HG02884 (cell line): ENCODE results near the gene CYB5D1.
A peak's percentile ranks its signal among the peaks of the same experiment; 100 is the strongest.

Experiments used
- ATAC-seq: cut with Tn5 transposase; IDR thresholded peaks from one replicate; pipeline ENCODE4 v1.9.1; 2021; ENCODE audit warnings: mild to moderate bottlenecking, moderate library complexity; ENCODE audit not compliant: unreplicated experiment

CYB5D1 gene

DNA sequence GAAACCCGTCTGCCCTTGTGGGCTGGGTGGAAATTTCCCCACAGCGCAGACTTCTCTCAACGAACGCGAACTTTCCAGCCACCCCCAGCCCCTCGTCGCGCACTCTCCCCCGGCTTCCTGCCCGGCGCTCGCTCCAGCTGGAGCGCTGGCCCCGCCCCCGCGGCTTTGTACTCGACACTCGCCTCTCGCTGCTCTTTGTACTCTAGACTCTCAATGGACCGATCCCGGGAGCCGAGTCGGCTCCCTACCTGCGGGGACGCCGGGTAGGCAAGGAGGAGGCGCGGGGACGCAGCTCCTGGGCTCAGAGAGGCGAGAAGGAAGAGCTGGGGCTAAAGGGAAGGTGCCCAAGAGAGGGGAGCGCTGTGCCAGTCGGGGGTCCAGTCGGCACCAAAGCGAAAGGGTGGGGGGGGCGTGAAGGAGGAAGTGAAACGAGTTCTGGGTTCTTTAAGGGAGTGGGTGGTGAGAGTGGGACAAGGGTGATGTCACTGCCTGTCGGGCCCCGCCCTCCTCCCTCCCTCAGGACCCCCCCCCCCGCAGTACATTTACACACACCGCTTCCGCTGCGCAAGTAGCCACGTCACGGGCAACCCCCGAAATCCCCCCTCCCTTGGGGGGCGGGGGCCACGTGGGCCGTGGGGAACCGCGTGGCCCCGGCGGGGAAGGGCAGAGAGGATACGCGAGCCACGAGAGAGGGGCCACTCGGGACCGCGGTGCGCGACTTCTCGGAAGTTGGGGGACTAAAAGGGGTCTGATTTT is 14.1 kb upstream of the CYB5D1 start:
- no peak for ATAC-seq

DNA sequence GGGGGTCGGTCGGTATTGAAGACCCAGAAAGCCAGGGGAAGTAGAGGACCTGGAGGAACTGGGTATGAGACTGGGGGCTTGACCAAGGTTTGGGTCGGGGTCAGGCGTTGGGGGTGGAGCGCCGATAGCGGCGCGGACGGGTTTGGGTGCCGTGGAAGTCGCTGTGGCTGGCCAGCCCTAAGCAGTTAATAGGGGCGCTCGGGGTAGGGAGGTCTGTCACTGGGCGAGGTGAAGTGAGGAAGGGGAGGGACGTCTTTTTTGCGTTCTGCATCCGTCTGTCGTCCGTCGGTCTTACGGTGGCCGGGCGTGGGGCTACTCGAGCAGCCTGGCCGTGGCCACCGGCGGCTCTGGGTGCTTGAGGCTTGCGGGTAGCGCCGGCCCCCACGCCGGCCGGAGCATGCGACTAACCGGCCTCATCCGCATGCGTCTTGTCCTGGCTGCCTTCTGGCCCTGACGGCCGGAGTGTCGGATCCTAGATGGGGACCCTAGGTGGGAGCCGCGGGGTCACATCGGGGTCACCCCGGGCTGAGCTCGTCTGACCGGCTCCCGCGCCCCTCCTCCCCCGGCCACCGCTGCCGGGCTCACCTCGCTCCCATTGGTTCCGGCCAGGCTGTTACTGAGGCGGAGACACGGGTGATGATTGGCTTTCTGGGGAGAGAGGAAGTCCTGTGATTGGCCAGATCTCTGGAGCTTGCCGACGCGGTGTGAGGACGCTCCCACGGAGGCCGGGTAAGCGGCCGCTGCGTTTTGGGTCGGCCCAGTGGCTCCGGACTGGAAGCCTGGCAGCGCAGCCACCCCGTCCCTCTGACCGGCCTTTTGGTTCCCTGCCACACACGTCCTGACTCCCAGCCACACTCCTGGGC is 13.3 kb upstream of the CYB5D1 start:
- ATAC-seq = peak; percentile 57

DNA sequence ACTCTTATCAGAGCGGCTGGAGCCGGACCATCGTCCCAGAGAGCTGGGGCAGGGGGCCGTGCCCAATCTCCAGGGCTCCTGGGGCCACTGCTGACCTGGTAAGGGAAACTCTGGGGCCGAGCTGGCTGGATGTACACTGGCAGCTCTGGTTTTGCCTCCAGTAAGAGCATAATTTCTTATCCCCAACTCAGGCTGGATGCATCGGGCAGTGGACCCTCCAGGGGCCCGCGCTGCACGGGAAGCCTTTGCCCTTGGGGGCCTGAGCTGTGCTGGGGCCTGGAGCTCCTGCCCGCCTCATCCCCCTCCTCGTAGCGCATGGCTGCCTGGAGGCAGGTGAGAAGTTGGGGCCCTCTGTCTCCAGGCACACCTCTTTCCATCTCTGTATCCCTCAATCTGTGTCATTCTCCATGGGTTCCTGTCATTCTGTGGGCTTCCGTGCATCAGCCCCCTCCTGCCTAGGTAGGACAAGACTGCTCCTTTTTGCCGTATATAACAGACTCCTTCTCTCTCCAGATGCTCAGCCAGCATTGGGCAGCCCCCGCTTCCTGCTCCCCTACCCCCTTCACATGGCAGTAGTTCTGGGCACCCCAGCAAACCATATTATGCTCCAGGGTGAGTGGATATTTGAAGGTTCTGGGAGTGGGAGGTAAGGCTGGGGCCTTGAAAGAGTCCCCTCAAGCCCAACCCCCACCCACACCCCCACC is 12.3 kb upstream of the CYB5D1 start:
- ATAC-seq = no peak

DNA sequence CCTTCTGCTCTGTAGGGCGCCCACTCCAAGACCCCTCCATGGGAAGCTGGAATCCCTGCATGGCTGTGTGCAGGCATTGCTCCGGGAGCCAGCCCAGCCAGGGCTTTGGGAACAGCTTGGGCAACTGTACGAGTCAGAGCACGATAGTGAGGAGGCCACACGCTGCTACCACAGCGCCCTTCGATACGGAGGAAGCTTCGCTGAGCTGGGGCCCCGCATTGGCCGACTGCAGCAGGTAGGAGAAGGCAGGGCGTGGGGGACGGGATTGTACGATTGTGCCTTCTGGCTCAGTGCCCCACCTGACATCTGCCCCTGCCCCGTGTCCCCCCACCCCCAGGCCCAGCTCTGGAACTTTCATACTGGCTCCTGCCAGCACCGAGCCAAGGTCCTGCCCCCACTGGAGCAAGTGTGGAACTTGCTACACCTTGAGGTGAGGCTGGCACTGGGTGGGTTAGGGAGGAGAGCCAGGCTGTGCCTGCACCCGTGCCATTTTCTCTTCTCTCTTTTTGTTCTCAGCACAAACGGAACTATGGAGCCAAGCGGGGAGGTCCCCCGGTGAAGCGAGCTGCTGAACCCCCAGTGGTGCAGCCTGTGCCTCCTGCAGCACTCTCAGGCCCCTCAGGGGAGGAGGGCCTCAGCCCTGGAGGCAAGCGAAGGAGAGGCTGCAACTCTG is 11.6 kb upstream of the CYB5D1 start:
- no peak for ATAC-seq

DNA sequence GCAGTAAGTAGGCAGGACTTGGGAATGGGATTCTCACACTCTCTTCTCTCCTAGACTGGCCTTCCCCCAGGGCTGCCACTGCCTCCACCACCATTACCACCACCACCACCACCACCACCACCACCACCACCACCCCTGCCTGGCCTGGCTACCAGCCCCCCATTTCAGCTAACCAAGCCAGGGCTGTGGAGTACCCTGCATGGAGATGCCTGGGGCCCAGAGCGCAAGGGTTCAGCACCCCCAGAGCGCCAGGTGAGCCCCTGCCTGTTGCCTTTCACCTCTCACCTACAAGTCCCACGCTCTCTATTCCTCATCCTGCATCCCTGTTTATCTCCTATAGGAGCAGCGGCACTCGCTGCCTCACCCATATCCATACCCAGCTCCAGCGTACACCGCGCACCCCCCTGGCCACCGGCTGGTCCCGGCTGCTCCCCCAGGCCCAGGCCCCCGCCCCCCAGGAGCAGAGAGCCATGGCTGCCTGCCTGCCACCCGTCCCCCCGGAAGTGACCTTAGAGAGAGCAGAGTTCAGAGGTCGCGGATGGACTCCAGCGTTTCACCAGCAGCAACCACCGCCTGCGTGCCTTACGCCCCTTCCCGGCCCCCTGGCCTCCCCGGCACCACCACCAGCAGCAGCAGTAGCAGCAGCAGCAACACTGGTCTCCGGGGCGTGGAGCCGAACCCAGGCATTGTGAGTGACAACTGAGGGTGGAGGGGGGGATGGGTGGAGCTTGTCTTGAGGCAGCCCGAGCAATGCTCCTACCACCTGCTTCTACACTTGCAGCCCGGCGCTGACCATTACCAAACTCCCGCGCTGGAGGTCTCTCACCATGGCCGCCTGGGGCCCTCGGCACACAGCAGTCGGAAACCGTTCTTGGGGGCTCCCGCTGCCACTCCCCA is 10.8 kb upstream of the CYB5D1 start:
- ATAC-seq = no peak

DNA sequence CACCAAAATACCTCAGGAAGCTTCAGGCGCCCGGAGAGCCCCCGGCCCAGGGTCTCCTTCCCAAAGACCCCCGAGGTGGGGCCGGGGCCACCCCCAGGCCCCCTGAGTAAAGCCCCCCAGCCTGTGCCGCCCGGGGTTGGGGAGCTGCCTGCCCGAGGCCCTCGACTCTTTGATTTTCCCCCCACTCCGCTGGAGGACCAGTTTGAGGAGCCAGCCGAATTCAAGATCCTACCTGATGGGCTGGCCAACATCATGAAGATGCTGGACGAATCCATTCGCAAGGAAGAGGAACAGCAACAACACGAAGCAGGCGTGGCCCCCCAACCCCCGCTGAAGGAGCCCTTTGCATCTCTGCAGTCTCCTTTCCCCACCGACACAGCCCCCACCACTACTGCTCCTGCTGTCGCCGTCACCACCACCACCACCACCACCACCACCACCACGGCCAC is 9.6 kb upstream of the CYB5D1 start:
- ATAC-seq = no peak

DNA sequence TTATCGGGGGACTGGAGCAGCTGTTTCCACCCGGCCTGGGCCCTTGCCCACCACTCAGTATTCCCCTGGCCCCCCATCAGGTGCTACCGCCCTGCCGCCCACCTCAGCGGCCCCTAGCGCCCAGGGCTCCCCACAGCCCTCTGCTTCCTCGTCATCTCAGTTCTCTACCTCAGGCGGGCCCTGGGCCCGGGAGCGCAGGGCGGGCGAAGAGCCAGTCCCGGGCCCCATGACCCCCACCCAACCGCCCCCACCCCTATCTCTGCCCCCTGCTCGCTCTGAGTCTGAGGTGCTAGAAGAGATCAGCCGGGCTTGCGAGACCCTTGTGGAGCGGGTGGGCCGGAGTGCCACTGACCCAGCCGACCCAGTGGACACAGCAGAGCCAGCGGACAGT is 9.1 kb upstream of the CYB5D1 start:
- no peak for ATAC-seq

DNA sequence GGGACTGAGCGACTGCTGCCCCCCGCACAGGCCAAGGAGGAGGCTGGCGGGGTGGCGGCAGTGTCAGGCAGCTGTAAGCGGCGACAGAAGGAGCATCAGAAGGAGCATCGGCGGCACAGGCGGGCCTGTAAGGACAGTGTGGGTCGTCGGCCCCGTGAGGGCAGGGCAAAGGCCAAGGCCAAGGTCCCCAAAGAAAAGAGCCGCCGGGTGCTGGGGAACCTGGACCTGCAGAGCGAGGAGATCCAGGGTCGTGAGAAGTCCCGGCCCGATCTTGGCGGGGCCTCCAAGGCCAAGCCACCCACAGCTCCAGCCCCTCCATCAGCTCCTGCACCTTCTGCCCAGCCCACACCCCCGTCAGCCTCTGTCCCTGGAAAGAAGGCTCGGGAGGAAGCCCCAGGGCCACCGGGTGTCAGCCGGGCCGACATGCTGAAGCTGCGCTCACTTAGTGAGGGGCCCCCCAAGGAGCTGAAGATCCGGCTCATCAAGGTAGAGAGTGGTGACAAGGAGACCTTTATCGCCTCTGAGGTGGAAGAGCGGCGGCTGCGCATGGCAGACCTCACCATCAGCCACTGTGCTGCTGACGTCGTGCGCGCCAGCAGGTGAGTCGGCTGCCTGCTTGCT is 8.6 kb upstream of the CYB5D1 start:
- no peak for ATAC-seq

DNA sequence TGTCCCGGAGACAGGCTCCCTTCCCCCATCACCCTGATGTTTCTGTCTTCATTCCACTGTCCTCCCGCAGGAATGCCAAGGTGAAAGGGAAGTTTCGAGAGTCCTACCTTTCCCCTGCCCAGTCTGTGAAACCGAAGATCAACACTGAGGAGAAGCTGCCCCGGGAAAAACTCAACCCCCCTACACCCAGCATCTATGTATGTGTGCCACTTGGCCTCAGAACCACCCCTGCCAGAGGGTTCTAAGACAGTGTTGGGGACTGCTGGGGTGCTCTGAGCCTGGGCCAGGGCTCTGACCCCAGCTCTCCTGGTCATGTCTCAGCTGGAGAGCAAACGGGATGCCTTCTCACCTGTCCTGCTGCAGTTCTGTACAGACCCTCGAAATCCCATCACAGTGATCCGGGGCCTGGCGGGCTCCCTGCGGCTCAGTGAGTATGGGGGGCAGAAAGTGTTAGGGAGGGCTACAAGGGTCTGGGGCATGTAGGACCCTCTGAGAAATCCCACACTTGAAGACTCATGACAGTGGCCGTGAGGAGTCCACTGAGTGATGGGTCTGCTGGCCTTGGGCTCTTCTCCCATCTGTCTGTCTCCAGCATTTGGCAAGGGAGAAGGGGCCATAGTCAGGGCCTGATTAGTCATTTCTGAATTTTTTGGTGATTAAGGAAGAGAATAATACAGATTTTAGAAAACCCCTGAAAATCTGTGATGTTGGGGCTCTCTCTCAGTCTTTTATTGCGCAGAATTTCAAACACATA is 7.9 kb upstream of the CYB5D1 start:
- no peak for ATAC-seq

DNA sequence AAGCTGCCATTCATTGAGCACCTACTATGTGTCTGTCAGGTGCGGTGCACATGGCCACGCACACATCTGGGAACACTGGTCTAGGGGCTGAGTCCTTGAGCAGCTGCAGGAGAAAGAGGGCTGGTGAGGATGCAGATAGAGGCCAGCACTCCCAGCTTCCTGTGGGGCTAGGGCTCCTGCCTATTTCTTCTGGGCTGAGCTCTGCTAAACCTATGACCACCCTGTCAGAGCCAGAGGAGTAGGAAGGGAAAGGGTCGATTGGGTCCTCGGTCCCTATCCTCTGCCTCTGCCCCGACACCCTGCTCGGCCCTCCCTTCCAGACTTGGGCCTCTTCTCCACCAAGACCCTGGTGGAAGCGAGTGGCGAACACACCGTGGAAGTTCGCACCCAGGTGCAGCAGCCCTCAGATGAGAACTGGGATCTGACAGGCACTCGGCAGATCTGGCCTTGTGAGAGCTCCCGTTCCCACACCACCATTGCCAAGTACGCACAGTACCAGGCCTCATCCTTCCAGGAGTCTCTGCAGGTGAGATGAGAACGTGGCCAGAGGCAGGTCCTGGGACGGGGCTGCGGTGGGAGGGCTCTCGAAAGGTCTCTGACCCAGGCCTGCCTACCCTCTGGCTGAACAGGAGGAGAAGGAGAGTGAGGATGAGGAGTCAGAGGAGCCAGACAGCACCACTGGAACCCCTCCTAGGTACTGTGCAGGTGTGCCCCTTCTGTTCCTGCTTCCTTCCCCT is 6.9 kb upstream of the CYB5D1 start:
- no peak for ATAC-seq

DNA sequence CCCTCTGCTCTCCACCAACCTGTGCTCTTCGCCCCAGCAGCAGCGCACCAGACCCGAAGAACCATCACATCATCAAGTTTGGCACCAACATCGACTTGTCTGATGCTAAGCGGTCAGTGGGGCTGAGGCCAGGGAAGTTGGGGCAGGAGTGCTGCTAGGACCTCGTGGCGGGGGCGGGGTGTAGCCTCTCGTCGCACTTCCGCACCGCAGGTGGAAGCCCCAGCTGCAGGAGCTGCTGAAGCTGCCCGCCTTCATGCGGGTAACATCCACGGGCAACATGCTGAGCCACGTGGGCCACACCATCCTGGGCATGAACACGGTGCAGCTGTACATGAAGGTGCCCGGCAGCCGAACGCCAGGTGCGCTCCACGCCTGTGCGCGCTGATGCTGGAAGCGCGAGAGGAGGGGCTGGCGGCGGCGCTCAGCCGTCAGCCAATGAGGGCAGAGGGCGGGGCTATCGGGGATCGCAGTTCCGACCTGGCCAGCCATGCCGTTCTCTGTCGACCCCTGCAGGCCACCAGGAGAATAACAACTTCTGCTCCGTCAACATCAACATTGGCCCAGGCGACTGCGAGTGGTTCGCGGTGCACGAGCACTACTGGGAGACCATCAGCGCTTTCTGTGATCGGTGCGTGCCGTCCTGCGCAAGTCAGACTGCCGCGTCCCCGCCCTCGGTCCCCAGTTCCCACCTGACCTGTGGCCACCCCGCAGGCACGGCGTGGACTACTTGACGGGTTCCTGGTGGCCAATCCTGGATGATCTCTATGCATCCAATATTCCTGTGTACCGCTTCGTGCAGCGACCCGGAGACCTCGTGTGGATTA is 6.2 kb upstream of the CYB5D1 start:
- peak; percentile 75 for ATAC-seq

DNA sequence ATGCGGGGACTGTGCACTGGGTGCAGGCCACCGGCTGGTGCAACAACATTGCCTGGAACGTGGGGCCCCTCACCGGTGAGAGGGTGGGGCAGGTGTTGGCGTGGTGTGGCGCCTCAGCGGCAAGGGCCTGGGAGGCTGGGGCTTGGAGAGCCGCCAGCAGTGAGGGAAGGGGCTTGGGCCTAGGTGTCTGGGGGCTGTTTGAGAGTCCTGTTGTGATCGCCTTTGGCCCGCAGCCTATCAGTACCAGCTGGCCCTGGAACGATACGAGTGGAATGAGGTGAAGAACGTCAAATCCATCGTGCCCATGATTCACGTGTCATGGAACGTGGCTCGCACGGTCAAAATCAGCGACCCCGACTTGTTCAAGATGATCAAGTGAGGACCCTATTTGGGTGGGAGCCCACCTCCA is 5.5 kb upstream of the CYB5D1 start:
- ATAC-seq = no peak

DNA sequence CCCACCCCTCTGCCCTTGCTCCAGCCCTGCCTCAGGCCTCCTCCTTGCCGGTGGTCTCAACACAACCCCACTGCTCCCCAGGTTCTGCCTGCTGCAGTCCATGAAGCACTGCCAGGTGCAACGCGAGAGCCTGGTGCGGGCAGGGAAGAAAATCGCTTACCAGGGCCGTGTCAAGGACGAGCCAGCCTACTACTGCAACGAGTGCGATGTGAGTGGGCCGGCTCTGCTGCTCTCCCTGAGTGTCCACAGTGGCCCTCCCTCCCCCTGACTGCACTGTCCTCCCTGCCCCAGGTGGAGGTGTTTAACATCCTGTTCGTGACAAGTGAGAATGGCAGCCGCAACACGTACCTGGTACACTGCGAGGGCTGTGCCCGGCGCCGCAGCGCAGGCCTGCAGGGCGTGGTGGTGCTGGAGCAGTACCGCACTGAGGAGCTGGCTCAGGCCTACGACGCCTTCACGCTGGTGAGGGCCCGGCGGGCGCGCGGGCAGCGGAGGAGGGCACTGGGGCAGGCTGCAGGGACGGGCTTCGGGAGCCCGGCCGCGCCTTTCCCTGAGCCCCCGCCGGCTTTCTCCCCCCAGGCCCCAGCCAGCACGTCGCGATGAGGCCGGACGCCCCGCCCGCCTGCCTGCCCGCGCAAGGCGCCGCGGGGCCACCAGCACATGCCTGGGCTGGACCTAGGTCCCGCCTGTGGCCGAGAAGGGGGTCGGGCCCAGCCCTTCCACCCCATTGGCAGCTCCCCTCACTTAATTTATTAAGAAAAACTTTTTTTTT is 4.7 kb upstream of the CYB5D1 start:
- no peak for ATAC-seq

DNA sequence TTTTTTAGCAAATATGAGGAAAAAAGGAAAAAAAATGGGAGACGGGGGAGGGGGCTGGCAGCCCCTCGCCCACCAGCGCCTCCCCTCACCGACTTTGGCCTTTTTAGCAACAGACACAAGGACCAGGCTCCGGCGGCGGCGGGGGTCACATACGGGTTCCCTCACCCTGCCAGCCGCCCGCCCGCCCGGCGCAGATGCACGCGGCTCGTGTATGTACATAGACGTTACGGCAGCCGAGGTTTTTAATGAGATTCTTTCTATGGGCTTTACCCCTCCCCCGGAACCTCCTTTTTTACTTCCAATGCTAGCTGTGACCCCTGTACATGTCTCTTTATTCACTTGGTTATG is 4.1 kb upstream of the CYB5D1 start:
- no peak for ATAC-seq

DNA sequence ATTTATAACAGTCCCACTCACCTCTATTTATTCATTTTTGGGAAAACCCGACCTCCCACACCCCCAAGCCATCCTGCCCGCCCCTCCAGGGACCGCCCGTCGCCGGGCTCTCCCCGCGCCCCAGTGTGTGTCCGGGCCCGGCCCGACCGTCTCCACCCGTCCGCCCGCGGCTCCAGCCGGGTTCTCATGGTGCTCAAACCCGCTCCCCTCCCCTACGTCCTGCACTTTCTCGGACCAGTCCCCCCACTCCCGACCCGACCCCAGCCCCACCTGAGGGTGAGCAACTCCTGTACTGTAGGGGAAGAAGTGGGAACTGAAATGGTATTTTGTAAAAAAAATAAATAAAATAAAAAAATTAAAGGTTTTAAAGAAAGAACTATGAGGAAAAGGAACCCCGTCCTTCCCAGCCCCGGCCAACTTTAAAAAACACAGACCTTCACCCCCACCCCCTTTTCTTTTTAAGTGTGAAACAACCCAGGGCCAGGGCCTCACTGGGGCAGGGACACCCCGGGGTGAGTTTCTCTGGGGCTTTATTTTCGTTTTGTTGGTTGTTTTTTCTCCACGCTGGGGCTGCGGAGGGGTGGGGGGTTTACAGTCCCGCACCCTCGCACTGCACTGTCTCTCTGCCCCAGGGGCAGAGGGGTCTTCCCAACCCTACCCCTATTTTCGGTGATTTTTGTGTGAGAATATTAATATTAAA is 3.6 kb upstream of the CYB5D1 start:
- ATAC-seq = no peak
